MM.1S (cell line): Measurements from ENCODE around the gene PSMA2.

Source experiments
- DNase-seq: peaks from one replicate; pipeline ENCODE4 v3.0.0-alpha.2; 2015
- H2AFZ ChIP-seq: fragments of 300-600 bp; sonication (generic); 2 replicates; pipeline ENCODE4 v1.6.0; 2016; ENCODE audit warnings: antibody characterized with exemption, low read length
- H3F3A ChIP-seq: fragments of 300-600 bp; sonication (generic); 2 replicates; pipeline ENCODE4 v1.6.1; 2016; ENCODE audit warnings: mild to moderate bottlenecking, antibody characterized with exemption, low read length, moderate library complexity, mixed read lengths; ENCODE audit not compliant: insufficient read depth
- H3K27ac ChIP-seq: fragments of 300-600 bp; sonication (generic); 2 replicates; pipeline ENCODE4 v1.5.1; 2016; ENCODE audit warnings: mild to moderate bottlenecking, low read length
- H3K27me3 ChIP-seq: fragments of 300-600 bp; sonication (generic); replicated peaks from 2 replicates; pipeline ENCODE4 v1.6.0; 2016; ENCODE audit warnings: low read length; ENCODE audit not compliant: insufficient read depth
- H3K36me3 ChIP-seq: fragments of 300-600 bp; sonication (generic); replicated peaks from 2 replicates; pipeline ENCODE4 v1.6.1; 2016; ENCODE audit warnings: mild to moderate bottlenecking, low read length, mixed read lengths; ENCODE audit not compliant: insufficient read depth
- H3K4me1 ChIP-seq: fragments of 300-600 bp; sonication (generic); 2 replicates; pipeline ENCODE4 v1.6.1; 2016; ENCODE audit warnings: low read length, mixed read lengths
- H3K4me2 ChIP-seq: fragments of 300-600 bp; sonication (generic); 2 replicates; pipeline ENCODE4 v1.6.0; 2016; ENCODE audit warnings: low read depth, low read length
- H3K4me3 ChIP-seq: fragments of 300-600 bp; sonication (generic); 2 replicates; pipeline ENCODE4 v1.5.1; 2016; ENCODE audit warnings: low read length, mixed read lengths
- H3K79me2 ChIP-seq: fragments of 300-600 bp; sonication (generic); 2 replicates; pipeline ENCODE4 v1.6.1; 2016; ENCODE audit warnings: mixed run types, low read length, mixed read lengths
- H3K9ac ChIP-seq: fragments of 300-600 bp; sonication (generic); 2 replicates; pipeline ENCODE4 v1.6.1; 2016; ENCODE audit warnings: low read length, mixed read lengths
- H3K9me2 ChIP-seq: fragments of 300-600 bp; sonication (generic); replicated peaks from 2 replicates; pipeline ENCODE4 v1.6.1; 2016; ENCODE audit warnings: mild to moderate bottlenecking, low read length, mixed read lengths; ENCODE audit not compliant: insufficient read depth
- H3K9me3 ChIP-seq: fragments of 300-600 bp; sonication (generic); replicated peaks from 2 replicates; pipeline ENCODE4 v1.6.1; 2016; ENCODE audit warnings: mild to moderate bottlenecking, low read length, mixed read lengths; ENCODE audit not compliant: insufficient read depth
- H4K20me1 ChIP-seq: fragments of 300-600 bp; sonication (generic); 2 replicates; pipeline ENCODE4 v1.6.1; 2016; ENCODE audit warnings: mild to moderate bottlenecking, low read length, moderate library complexity, mixed read lengths; ENCODE audit not compliant: insufficient read depth
- CTCF ChIP-seq: fragments of 300-600 bp; sonication (generic); IDR thresholded peaks from 2 replicates; pipeline ENCODE4 v1.5.1; 2016; ENCODE audit warnings: antibody characterized with exemption, low read length, mixed read lengths
- EZH2 ChIP-seq: fragments of 300-600 bp; sonication (generic); optimal IDR thresholded peaks from 2 replicates; pipeline ENCODE3; 2017; ENCODE audit warnings: low read depth, mild to moderate bottlenecking, antibody characterized with exemption, low read length, mixed read lengths
- EZH2phosphoT487 ChIP-seq: fragments of 300-600 bp; sonication (generic); IDR thresholded peaks from 2 replicates; pipeline ENCODE4 v1.6.1; 2018; ENCODE audit warnings: antibody characterized with exemption, low read length

Gene PSMA2

DNA sequence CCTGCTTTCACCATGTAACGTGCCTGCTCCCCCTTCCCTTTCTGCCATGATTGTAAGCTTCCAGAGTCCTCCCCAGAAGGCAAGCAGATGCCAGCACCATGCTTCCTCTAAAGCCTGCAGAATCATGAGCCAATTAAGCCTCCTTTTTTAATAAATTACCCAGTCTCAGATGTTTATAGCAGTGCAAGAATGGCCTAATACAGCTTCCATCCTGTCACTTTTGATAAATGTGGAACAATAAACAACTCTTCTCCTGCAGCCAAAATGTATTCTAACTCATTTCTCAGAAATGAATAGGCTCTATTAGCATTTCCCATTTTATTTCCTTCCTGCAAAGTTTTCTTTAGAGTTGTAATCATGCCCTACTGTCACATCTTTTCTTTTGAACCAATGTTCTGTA lies 63.5 kb downstream of the PSMA2 start:
- no peak for TF ChIP-seq EZH2phosphoT487
- no peak for TF ChIP-seq CTCF
- no peak for TF ChIP-seq EZH2

More for the DNA sequence above, 63.5 kb downstream of the PSMA2 start:
- H3K9me2 ChIP-seq, result no peaks in the 10 kb centered on the region
- no peaks in the 10 kb centered on the region for H3K79me2 ChIP-seq
- no peak overlapping the region for H3K4me2 ChIP-seq
- DNase-seq, result no peak
- no peaks in the 10 kb centered on the region for H3K9me3 ChIP-seq
- no peaks in the 10 kb centered on the region for H4K20me1 ChIP-seq
- no peak overlapping the region for H3K9ac ChIP-seq
- no peaks in the 10 kb centered on the region for H3K4me1 ChIP-seq
- H3F3A ChIP-seq, result no peaks in the 10 kb centered on the region
- no peaks in the 10 kb centered on the region for H3K27me3 ChIP-seq
- H3K36me3 ChIP-seq, result no peaks in the 10 kb centered on the region
- no peak overlapping the region for H3K27ac ChIP-seq
- H3K4me3 ChIP-seq, result no peak overlapping the region
- H2AFZ ChIP-seq, result no peak overlapping the region
